DMS 273 (cell line): Measurements from ENCODE around the gene ARAP3.

Source experiments
- DNase-seq: peaks from one replicate; lab custom pipeline; 2025; ENCODE audit not compliant: unreplicated experiment; lab: John Stamatoyannopoulos, UW

The ARAP3 gene

GRCh38 chr5:141641634-141642267, 40.3 kb downstream of the ARAP3 start:
- peak; percentile 29 for DNase-seq

- no peak for DNase-seq
Observed at GRCh38 chr5:141640698-141641097, 41.3 kb downstream of the ARAP3 start.

DNA sequence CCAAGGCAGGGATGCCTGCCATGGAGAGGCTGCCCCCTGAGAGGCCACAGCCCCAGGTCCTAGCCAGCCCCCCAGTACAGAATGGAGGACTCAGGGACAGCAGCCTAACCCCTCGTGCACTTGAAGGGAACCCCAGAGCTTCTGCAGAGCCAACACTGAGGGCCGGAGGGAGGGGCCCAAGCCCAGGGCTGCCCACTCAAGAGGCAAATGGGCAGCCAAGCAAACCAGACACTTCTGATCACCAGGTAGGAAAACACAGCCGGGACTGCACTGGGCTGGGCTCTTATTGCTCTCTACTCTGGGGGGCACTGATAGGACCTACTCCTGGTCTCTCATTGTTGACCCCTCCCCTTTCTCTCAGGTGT, 42.0 kb downstream of the ARAP3 start:
- no peak for DNase-seq

- no peak for DNase-seq
Observed at GRCh38 chr5:141639357-141640050, 42.5 kb downstream of the ARAP3 start.

DNA sequence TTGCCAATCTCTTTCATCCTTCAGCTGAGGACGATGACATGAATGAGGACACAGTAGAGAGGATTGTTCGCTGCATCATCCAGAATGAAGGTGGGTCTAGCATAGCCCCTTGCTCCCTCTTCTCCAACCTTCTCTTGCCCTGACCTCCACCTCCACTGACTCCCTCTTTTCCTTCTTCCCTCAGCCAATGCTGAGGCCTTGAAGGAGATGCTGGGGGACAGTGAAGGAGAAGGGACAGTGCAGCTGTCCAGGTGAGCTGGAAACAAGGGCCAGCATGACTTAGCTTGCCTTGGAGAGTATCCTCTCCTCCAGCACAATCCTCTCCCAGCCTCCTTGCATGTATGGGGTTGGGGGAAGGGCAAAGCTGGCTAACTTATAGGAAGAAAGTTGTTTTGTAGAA, 43.3 kb downstream of the ARAP3 start:
- no peak for DNase-seq

GRCh38 chr5:141637767-141638419, 44.1 kb downstream of the ARAP3 start:
- DNase-seq: peak; percentile 54

DNA sequence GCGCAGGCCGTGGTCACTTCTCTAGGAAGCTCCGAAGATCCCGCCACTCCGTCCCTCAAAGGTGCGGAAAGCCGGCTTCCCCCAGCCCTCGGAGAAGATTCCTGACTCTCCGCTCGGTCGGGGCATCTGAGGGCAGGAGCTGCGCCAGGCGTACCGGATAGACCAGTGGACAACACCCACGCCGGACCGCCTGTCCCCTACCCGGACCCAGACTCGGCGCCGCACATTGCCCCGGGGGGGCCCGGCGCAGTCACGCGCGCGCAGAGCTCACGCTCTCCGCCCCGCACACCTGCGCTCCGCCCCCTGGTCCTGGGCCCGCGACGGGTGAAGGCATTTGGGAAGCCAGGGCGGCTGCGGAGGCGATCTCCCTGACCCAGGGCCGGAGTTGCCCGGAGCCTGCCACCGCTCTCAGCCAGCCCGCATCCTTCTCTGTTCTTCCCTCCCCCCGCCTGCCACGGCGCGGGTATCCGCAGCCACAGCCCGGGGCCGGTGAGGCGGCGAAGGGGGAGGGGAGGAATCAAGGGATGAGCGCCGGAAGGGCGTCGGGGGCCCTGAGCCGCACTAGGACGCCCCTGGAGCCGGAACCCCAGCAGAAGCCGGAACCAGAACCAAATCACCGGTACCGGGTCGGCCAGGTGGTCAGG, 44.8 kb downstream of the ARAP3 start:
- peak; percentile 73 for DNase-seq

GRCh38 chr5:141636413-141637122, 45.5 kb downstream of the ARAP3 start, which contains the start of the genes HDAC3 and RELL2:
HDAC3 (minus strand) TSS chr5:141636849; CDS start chr5:141636790, 59 bp downstream.
RELL2 (plus strand) TSS chr5:141636997; CDS start chr5:141638226, 1,229 bp downstream.
- peak; percentile 95 for DNase-seq

- no peak for DNase-seq
Observed at GRCh38 chr5:141636106-141636412, 46.0 kb downstream of the ARAP3 start.

DNA sequence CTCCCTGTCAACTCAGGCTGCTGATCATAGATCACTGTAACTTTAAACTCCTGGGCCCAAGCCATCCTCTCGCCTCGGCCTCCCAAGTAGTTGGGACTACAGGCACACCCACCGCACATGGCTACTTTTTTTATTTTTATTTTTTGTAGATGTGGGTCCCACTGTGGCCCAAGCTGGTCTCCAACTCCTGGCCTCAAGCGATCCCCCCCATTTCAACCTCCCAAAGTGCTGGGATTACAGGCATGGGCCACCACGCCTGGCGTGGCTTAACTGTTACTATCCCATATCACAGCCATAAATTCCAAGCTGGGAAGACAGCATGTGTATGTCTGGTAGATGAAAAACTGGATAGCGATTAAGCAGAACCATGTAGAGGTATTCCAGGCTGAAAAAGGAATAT, 46.4 kb downstream of the ARAP3 start:
- no peak for DNase-seq

- no peak for DNase-seq
Observed at GRCh38 chr5:141634720-141635119, 47.3 kb downstream of the ARAP3 start.

DNA sequence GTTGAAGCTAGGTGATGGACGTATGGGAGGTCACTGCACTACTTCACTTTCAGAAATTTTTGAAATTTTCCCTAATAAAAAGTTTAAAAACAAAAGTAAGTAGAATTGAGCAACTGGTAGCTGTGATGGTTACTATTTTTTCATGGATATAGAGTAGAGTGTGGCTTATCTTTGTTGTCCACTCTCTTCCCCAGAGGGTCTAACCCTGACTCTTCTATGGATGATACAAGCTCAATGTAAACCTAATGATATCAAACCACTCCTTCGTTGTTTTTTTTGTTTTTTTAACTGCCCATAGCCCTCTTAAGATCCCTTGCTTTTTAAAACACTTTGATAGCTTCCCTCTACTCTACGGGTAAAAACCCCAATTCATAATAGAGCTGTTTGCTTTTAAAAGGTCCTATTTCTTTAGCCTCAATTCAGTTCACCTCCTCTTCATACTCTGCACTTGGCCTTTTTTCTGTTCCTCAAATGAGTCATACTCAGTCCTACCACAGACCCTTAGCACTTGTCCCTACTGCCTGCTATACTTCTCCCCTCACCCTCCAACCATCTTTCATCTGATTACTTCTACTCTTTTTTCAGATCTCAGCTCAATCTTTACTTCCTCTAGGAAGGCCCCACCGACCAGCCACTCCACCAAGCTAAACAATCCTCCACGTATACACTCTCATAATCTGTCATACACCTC, 48.0 kb downstream of the ARAP3 start:
- no peak for DNase-seq

DNA sequence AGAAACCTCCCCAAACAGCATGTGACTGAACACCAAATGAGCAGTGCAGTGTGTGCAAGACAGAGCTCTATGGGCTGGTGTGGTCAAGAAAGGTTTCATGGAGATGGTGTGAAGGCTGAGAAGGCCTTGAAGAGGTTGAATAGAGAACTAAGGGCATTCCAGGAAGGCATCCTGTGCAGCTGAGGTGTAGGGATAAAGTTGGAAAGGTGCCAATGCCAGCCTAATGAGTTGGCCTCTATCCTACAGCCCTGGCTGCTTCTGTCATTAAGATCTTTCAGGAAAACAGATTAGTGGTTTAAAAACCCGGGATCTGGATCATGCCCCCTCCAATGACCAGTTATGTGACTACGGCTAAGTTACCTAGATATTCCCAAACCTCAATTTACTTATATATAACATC, 49.4 kb downstream of the ARAP3 start:
- peak; percentile 39 for DNase-seq

GRCh38 chr5:141630570-141631140, 51.4 kb downstream of the ARAP3 start:
- DNase-seq: no peak

DNA sequence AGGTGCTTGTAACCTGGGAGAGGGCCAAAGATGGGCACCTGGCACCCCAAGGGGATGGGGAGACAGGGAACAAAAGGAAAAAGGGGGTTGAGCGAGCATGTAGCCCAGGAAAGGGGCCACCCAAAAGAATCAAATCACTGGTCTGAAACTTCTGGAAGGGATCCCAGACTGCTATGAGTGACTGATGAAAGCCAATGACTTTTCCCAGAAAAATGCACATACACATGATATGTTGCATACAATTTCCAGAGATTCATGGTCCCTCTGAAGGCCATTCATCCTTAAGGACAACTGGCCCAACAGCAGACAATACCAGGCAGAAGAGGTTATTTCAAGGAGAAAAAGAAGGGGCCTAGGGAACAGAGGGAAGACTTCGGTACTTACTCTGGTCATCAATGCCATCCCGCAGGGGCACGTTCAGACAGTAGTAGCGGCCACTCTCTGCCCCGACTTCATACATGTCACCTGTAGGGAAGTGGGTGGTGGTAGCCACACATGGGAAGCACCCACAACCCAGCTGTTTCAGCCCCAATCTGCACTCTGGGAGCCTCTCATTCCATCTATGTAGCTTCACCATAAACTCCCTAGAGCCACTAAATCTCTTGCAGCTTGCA, 53.7 kb downstream of the ARAP3 start:
- DNase-seq: no peak

DNA sequence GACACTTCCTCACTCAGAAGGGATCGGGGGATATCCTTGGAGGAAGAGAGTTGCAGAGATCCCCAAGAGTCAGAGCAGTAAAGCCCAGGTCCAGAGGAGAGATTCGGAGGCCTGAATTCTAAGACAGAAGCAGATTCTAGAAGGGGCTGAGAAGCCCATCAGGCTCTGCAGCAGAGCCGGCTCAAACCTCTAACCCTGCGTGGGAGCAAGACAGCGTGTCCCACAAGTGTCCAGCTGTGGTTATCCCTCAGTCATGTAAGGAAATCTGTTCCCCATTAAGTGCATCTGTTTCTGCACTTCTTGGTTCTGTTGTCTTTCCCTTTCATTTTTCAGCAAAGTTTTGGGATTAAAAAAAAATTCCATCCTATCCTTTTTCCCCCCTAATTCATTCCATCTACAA, 58.4 kb downstream of the ARAP3 start:
- no peak for DNase-seq

- DNase-seq: no peak
Observed at GRCh38 chr5:141623186-141623585, 58.8 kb downstream of the ARAP3 start.

DNA sequence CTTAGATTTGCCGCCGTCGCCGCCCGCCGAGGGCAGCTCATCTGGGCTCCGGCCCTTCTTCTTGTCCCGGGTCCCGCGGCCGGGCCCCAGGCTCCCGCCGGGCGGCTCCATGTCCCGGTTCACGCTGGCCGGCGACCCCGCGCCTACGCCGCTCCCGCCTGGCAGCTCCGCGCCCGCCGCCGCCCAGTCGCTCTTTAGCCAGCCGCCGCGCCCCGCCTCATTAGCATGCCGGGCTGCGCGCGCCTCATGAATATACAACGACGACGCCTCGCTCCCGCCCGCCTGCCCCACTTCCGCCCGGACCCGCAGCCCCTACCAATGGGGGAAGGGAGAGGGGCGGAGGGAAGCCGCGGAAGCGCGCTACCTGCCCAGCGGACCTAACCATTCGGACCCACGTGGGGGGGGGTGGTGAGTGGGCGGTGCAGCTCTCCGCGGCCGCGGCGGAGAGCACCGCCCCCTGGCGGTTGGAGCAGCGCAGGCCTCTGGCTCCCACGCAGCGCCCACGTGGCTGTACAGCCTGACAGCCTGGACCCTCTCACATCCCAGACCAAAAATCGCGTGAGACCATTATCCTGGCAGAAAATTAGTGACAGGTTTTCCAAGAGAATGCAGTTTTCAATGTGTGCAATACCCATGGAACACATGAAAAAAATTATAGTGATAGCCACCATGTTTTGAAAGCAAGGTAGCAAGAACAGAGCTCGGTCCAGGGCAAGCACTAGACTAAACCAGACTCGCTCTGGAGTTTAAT, 63.1 kb downstream of the ARAP3 start, which contains the start of gene DIAPH1:
TSS of gene DIAPH1 (minus strand) at position 197 of the 751 bp plus-strand sequence. CDS start at position 111, 86 bp downstream.
- peak; percentile 99 for DNase-seq
